Gastrocnemius medialis (tissue), 4 donors: ENCODE data around the gene PDE4D.

ENCODE experiments used
- CTCF ChIP-seq, 5 experiments: fragments of 450-650 bp in 3 of 5; fragments of 200-600 bp in 2 of 5; sonication (generic) in 2 of 5; IDR thresholded peaks in 4 of 5; conservative IDR thresholded peaks in 1 of 5; 1 replicate in 4 of 5; 2 replicates in 1 of 5; pipeline ENCODE4 v1.5.1; 2016 to 2019; ENCODE audit warnings: antibody characterized with exemption in 5 of 5, mild to moderate bottlenecking in 3 of 5, moderate library complexity in 3 of 5
- POLR2A ChIP-seq, 2 donors: fragments of 450-650 bp; IDR thresholded peaks; one replicate each; pipeline ENCODE4 v1.6.1; 2017; ENCODE audit warnings: antibody characterized with exemption in 2 of 2, mild to moderate bottlenecking in 2 of 2, moderate library complexity in 2 of 2

GRCh38 chr5:59354274-59354673, 539.3 kb downstream of the PDE4D start:
- TF ChIP-seq CTCF (IDR thresholded peaks at IDR 0.05 in 4 of 5, conservative IDR thresholded peaks at IDR 0.05 in 1 of 5) (no peak), POLR2A (IDR thresholded peaks at IDR 0.05) (no peak)
